ENCODE results near the gene CRACR2A.

CRACR2A gene

DNA sequence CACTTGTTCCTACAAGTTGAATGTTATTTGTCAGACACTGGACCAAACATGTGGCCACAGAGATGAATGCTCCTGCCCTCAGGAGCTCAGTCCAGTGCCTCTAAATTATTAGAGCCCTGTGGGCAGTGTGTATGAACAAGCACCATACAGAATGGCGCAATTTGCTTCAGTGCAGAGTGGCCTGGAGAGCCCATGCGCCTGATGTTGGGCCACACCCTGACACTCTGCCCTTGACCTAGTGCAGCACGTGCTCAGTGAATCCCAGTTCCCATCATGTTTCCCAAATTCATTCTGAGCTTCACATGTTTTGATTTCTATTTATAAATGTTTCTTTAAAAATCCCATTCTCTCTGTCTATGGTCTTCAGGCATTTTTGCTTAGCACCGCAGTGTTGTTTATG, 145.1 kb downstream of the CRACR2A start:
- no peaks in the 10 kb centered on the region for H4K20me1 ChIP-seq (ENCODE audit: insufficient read depth, low read length)
- no peaks in the 10 kb centered on the region for H3K9me3 ChIP-seq (replicated peaks; ENCODE audit: insufficient read depth, low read length)
- H3K4me2 ChIP-seq (ENCODE audit: low read depth, low read length), result no peak overlapping the region
- H3K9ac ChIP-seq (ENCODE audit: low read length), result no peak overlapping the region
- no peak for TF ChIP-seq EZH2phosphoT487 (IDR thresholded peaks at IDR 0.05; ENCODE audit: low read length)
- TF ChIP-seq EZH2 (optimal IDR thresholded peaks at IDR 0.05; ENCODE audit: low read depth, low read length), result no peak
- TF ChIP-seq CTCF (IDR thresholded peaks at IDR 0.05; ENCODE audit: low read length), result no peak
- H3K4me3 ChIP-seq (ENCODE audit: low read length), result no peak overlapping the region
- H3K79me2 ChIP-seq (ENCODE audit: low read length), result no peaks in the 10 kb centered on the region
- no peaks in the 10 kb centered on the region for H3K27me3 ChIP-seq (replicated peaks; ENCODE audit: insufficient read depth, low read length)
- no peak overlapping the region for H2AFZ ChIP-seq (ENCODE audit: low read length)
- no peak for DNase-seq
- no peaks in the 10 kb centered on the region for H3K9me2 ChIP-seq (replicated peaks; ENCODE audit: insufficient read depth, low read length)
- no peak overlapping the region for H3K27ac ChIP-seq (ENCODE audit: low read length)
- no peaks in the 10 kb centered on the region for H3K36me3 ChIP-seq (replicated peaks; ENCODE audit: insufficient read depth, low read length)
- H3F3A ChIP-seq (ENCODE audit: insufficient read depth, low read length), result no peaks in the 10 kb centered on the region
- no peaks in the 10 kb centered on the region for H3K4me1 ChIP-seq (ENCODE audit: low read length)

- no peaks in the 10 kb centered on the region for H3K27me3 ChIP-seq (replicated peaks; ENCODE audit: insufficient read depth, low read length)
- no peaks in the 10 kb centered on the region for H3K9me2 ChIP-seq (replicated peaks; ENCODE audit: insufficient read depth, low read length)
- H3F3A ChIP-seq (ENCODE audit: insufficient read depth, low read length), result no peaks in the 10 kb centered on the region
- no peaks in the 10 kb centered on the region for H4K20me1 ChIP-seq (ENCODE audit: insufficient read depth, low read length)
- no peak overlapping the region for H3K9ac ChIP-seq (ENCODE audit: low read length)
- no peaks in the 10 kb centered on the region for H3K4me1 ChIP-seq (ENCODE audit: low read length)
- H3K4me2 ChIP-seq (ENCODE audit: low read depth, low read length), result no peak overlapping the region
- TF ChIP-seq CTCF (IDR thresholded peaks at IDR 0.05; ENCODE audit: low read length), result no peak
- no peak for TF ChIP-seq EZH2 (optimal IDR thresholded peaks at IDR 0.05; ENCODE audit: low read depth, low read length)
- TF ChIP-seq EZH2phosphoT487 (IDR thresholded peaks at IDR 0.05; ENCODE audit: low read length), result no peak
- no peaks in the 10 kb centered on the region for H3K36me3 ChIP-seq (replicated peaks; ENCODE audit: insufficient read depth, low read length)
- DNase-seq, result no peak
- no peaks in the 10 kb centered on the region for H3K79me2 ChIP-seq (ENCODE audit: low read length)
- H3K9me3 ChIP-seq (replicated peaks; ENCODE audit: insufficient read depth, low read length), result no peaks in the 10 kb centered on the region
- no peak overlapping the region for H3K4me3 ChIP-seq (ENCODE audit: low read length)
- H2AFZ ChIP-seq (ENCODE audit: low read length), result no peak overlapping the region
- no peak overlapping the region for H3K27ac ChIP-seq (ENCODE audit: low read length)
These were observed 145.7 kb downstream of the CRACR2A start for GRCh38 chr12:3607039-3607720.

DNA sequence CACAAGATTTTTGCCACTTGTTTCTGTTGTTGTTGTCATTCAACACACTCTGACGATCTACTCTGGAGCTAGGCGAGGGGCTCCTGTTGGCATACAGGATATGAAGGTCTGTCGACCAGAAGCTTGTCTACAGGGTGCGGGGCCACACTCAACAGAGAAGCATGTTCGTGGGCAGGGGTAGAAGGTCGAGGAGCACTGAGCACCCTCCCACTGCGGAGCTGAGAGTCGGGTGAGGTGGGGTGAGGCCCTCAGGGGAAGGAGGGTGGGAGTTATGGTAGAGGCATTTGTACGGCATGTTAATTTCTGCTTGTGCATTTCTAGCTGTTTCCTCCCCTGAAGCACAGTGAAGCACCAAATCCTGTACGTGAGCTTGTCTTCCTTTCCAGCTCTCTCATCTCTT, 146.8 kb downstream of the CRACR2A start:
- Histone ChIP-seq H2AFZ (ENCODE audit: low read length) (no peak overlapping the region), H3K4me3 (ENCODE audit: low read length) (no peak overlapping the region), H3K9me2 (replicated peaks; ENCODE audit: insufficient read depth, low read length) (no peaks in the 10 kb centered on the region), H3K79me2 (ENCODE audit: low read length) (no peaks in the 10 kb centered on the region), H3K4me2 (ENCODE audit: low read depth, low read length) (no peak overlapping the region), H3K27ac (ENCODE audit: low read length) (no peak overlapping the region), H3K9ac (ENCODE audit: low read length) (no peak overlapping the region), H3K4me1 (ENCODE audit: low read length) (no peaks in the 10 kb centered on the region), H3K27me3 (replicated peaks; ENCODE audit: insufficient read depth, low read length) (peaks cover 5% of the 10 kb centered on the region; the same call in 1 of the 2 replicates), H3F3A (ENCODE audit: insufficient read depth, low read length) (no peaks in the 10 kb centered on the region), H3K9me3 (replicated peaks; ENCODE audit: insufficient read depth, low read length) (no peaks in the 10 kb centered on the region), H4K20me1 (ENCODE audit: insufficient read depth, low read length) (no peaks in the 10 kb centered on the region), H3K36me3 (replicated peaks; ENCODE audit: insufficient read depth, low read length) (no peaks in the 10 kb centered on the region)
- TF ChIP-seq EZH2phosphoT487 (IDR thresholded peaks at IDR 0.05; ENCODE audit: low read length), result no peak
- TF ChIP-seq EZH2 (optimal IDR thresholded peaks at IDR 0.05; ENCODE audit: low read depth, low read length), result no peak
- no peak for TF ChIP-seq CTCF (IDR thresholded peaks at IDR 0.05; ENCODE audit: low read length)
- no peak for DNase-seq

Measured in MM.1S (cell line).